Measurements from ENCODE around the gene ADAM30. TPM values are rescaled to one million over a fixed set of nuclear protein-coding genes. Genes with fewer than 3 reads are reported as not detected.

ADAM30 gene
- total RNA-seq (2022; extraction: Qiagen RNA extraction; ENCODE audit: low read depth): not detected in 5 replicates

DNA sequence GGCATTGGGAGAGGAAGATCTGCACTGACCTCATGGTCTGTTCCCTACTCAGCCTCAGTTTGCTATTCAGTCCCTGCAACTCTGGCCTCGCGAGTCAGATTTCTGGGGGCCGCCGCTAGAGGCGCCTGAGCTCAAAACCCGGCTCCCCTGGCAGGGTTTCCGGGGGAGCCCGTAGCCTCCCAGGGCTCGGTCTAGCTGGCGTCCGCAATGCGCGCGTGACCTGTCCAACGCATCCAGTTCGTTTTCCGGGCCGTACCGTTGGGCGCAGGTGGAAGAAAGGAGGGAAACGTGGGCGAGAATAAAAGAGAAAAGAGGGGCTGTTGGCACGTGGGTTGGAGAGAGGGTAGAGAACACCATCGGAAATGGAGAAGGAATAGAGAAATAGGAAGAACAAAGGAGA is at the start of gene ADAM30:
Gene ADAM30, minus strand, starts transcription at position 213 of the 400 bp plus-strand sequence. Its CDS starts 179 bp downstream, at position 34.

Other genes with a start within 250 kb of the ADAM30 start
- 1.4 to 2.0 TPM (median 1.6 TPM) in 5 replicates for gene ZNF697, start 248.2 kb downstream of the ADAM30 start, total RNA-seq (2022; extraction: Qiagen RNA extraction; ENCODE audit: low read depth)
- 60.6 to 96.5 TPM (median 84.3 TPM) in 5 replicates for gene PHGDH, start 184.6 kb downstream of the ADAM30 start, total RNA-seq (2022; extraction: Qiagen RNA extraction; ENCODE audit: low read depth)
- not detected in 5 replicates for gene HMGCS2, start 127.6 kb downstream of the ADAM30 start, total RNA-seq (2022; extraction: Qiagen RNA extraction; ENCODE audit: low read depth)
- gene REG4, start 85.1 kb downstream of the ADAM30 start, total RNA-seq (2022; extraction: Qiagen RNA extraction; ENCODE audit: low read depth): not detected in 5 replicates
- gene NOTCH2, start 173.1 kb upstream of the ADAM30 start, total RNA-seq (2022; extraction: Qiagen RNA extraction; ENCODE audit: low read depth): 16.9 to 33.3 TPM (median 25.5 TPM) in 5 replicates

Measured in A549 treated with ZK216348 at 1 μM for 4 hours (cell line).